RWPE1 (cell line): ENCODE results near the gene MTX2.

Experiments used
- CTCF ChIA-PET: fragments of 350-600 bp; sonication (Branson Sonifier 250); formaldehyde crosslinking; extraction: SDS; loops from one replicate; lab custom pipeline; 2021; lab: Yijun Ruan, JAX
- POLR2A ChIA-PET: fragments of 400-600 bp; formaldehyde crosslinking; extraction: SDS; loops from one replicate; lab custom pipeline; 2020; ENCODE audit warnings: antibody characterized with exemption; ENCODE audit not compliant: low non-redundant PET; lab: Yijun Ruan, JAX
- DNase-seq: peaks from one replicate; pipeline ENCODE4 v3.0.0; 2012; ENCODE audit warnings: low spot score
- H3K27ac ChIP-seq: fragments of 450-650 bp; 2 replicates; pipeline ENCODE4 v1.5.1; 2017
- TF ChIP-seq, protein P1 (sequence below): fragments of 450-650 bp; conservative IDR thresholded peaks from 2 replicates; pipeline ENCODE4 v1.5.1; 2017; ENCODE audit warnings: low read depth, mild to moderate bottlenecking

MTX2 gene

DNA sequence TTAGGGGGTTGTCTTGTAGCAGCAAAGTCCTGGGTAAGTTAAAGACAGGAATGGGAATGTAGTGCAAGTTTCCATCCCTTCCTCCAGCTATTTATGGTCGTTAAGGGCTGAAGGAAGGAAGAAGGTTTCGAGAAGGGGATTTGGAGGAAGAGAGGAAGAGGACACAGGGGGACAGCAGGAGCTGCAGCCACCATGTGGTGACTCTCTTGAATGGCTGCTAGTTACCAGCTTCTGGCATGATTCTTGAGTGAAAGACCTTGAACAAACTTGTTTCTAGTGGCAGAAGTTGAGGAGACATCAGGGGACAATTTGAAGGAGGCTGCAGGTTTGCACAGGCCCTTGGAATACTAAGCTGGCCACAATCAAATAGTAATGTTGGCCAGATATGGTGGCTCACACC, 116.6 kb downstream of the MTX2 start:
- no peak for DNase-seq
- TF ChIP-seq, protein P1, sequence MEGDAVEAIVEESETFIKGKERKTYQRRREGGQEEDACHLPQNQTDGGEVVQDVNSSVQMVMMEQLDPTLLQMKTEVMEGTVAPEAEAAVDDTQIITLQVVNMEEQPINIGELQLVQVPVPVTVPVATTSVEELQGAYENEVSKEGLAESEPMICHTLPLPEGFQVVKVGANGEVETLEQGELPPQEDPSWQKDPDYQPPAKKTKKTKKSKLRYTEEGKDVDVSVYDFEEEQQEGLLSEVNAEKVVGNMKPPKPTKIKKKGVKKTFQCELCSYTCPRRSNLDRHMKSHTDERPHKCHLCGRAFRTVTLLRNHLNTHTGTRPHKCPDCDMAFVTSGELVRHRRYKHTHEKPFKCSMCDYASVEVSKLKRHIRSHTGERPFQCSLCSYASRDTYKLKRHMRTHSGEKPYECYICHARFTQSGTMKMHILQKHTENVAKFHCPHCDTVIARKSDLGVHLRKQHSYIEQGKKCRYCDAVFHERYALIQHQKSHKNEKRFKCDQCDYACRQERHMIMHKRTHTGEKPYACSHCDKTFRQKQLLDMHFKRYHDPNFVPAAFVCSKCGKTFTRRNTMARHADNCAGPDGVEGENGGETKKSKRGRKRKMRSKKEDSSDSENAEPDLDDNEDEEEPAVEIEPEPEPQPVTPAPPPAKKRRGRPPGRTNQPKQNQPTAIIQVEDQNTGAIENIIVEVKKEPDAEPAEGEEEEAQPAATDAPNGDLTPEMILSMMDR = no peak
- ChIA-PET CTCF (no interaction called here), POLR2A (no interaction called here)
- H3K27ac ChIP-seq = no peak overlapping the region
